NCI-H2107 treated with DMSO at 0.1 percent for 48 hours (cell line): Measurements from ENCODE around the gene GATA5.
"Not testable (repeated sequence)": the region's sequence is repeated elsewhere in the genome, so short reads cannot be mapped to it uniquely, and the experiment has no call there.

ENCODE experiments used
- DNase-seq: peaks from one replicate; lab custom pipeline; 2025; ENCODE audit not compliant: unreplicated experiment; lab: John Stamatoyannopoulos, UW

GATA5 gene

GRCh38 chr20:62505337-62506045 is 29.7 kb upstream of the GATA5 start:
- no peak for DNase-seq

GRCh38 chr20:62504323-62504722 is 28.5 kb upstream of the GATA5 start:
- DNase-seq: no peak

DNA sequence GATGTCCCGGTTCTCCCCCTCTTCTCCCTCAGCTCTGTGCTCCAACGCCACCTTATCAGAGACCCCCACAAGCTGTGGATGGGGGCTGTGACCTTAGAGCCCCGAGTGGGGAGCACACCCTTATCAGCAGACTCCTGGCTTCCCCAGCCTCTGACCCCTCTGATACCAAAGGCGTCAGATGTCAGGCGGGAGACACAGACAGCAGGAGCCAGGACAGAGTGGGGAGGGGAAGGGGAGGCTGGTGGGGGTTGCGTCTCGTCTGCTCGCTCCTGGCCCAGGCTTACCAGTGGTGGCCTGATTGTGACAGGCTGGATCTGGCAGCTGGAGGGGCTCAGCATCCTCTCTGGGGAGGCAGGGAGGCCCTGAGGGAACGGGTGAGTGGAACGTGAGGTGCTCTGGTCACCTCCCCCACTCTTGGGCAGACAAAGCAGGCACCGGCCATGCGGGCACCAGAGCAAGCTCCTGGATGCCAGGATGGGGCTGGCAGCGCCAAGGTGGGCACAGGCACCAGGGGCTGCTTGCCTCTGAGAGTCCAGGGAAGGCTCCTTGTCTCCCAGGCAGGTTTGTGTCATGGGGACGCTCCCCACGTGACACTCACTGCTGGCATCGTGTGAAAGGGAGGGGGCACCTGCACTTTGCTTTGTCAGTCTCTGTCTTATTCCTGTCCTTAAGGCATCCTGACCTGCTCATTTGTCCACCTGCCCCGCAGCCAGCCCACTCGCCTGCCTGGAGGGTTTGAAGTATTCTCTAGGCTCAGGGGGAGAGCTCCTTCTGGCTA is 27.8 kb upstream of the GATA5 start:
- DNase-seq: no peak

DNA sequence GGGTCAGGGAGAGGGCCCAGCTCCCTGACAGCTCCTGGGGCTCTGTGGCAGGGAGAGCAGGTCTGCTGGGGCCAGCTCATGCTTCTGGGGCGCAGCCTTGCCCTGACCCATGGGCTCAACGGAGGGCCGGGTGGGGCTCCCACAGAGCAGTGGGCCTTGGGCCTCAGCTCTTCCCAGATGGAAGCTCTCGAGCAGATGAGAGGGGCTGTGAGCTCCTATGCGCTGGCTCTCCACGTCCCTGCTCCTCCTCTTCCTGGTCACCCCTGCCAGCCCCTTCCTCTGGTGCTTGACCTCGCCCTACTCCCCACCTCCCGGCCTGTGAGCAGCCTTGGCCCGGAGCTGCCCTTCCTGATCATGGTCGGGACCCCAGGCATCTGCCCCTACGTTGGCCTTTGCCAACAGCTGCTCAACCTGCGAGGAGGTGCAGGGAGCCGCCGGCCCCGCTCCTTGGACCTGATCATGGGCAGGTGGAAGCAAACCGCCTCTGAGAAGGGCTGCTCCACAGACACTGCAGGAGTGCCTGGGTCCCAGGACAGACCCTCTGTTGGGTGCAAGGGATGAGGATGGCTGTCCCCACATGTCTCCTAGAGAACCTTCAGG is 26.8 kb upstream of the GATA5 start:
- DNase-seq: no peak

- DNase-seq: no peak
Observed at GRCh38 chr20:62501801-62502495, 26.2 kb upstream of the GATA5 start.

- DNase-seq: peak; percentile 12
Observed at GRCh38 chr20:62500237-62500864, 24.6 kb upstream of the GATA5 start.

DNA sequence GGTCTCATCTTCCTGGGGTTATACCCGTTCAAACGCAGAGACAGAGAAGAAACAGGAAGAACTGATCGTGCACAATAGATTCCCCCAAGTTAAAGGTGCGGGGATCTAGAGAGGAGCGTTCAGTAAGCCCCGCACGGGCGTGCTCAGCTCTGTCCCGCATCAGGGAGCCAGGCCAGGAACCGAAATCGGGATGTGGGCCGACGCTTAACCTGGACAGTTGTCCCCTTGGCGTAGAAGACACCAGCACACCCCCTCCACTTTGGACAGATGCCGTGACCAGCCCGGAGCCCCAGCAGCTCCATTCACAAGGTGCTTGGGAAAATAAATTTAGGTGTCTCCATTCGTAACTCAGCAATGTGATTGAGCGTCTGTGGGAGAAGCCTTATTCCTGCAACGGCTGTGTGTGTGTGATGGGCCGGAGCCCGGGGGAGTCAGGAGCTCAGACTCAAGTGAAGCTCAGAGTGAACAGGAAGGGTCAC is 24.0 kb upstream of the GATA5 start:
- DNase-seq: no peak

DNA sequence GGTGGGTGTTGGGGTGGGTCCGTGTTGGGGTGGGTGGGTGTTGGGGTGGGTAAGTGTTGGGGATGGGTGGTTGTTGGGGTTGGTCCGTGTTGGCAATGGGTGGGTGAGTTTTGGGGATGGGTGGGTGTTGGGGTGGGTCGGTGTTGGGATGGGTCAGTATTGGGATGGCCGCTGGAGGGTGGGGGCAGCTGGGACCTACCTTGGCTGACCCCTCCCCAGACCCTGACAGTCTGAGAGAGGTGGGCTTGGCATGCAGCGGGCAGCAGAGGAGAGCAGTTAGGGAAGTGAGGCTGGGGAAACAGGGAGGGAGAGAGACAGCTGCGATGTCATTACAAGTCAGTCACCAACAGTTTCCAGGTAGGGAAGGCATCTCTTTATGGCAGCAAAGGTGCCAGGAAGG is 23.1 kb upstream of the GATA5 start:
- no peak for DNase-seq

DNA sequence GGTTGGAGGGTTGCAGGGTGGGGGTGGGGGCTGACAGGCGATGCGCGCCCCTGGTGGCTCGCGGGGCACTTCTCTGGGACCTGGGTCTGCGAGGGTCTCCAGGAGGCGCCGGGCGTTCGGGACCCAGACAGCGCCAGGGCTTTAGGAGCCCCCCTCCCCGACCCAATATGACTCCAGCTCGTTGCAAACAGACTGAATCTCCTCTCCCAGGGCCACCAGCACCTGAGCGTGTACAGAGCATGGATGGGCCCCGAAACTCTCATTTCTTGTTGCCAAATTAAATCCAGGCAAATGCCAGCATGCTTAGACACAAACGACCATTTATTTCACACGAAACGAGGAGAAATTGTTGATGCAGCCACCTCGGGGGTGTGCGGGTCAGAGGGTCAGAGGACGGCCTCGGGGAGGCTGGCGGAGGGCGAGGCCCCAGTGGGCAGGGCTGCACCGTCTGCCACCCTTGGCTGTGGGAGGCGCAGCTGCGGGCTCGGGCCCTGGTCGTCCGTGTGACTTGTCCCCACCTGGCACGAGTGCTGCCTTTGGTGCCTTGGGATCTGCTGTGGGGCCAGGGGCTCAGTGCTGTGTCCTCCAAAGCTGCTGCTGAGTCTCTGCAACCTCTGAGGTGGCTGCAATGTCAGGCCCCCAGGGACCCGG is 20.9 kb upstream of the GATA5 start:
- DNase-seq: no peak

DNA sequence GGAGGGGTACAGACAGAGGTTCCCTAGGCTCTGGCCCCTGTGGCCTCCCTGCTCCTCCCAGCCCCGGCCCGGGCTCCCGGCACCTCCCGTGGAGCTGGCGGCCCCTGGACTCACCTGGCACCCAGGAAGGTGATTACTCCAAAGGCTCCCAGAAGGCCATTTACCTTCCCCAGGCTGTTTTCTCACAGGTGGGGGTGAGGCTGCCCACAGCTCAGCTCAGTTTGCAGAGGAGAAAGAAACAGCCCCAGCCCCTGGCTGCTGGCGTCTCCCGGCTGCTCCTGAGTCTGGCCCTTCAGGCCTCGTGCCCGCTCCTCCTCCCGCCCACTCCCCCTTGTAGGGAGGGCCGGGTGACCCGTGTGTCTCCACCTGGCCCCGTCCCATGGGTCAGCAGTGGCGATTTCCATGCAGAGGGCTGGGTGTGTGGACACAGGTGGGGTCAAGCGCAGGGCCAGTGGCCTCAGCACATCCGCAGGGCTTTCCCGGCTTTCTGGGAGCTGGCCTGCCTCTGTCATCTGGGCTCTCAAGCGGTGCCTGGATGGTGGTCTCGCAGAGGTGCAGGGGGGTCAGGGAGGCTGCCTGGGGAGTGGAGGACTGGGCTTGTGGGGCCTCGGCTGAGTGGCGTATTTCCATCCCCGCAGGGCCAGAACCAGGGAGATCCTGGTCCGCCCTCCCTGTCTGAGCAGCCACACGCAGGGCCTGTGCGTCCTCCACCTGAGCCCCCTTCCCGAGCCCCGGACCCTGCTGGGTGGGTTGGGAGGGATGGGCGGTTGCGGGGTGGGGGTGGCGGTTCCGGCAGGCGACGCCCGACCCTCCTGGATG is 20.2 kb upstream of the GATA5 start:
- DNase-seq: no peak

GRCh38 chr20:62494980-62495748 is 19.4 kb upstream of the GATA5 start:
- no peak for DNase-seq

DNA sequence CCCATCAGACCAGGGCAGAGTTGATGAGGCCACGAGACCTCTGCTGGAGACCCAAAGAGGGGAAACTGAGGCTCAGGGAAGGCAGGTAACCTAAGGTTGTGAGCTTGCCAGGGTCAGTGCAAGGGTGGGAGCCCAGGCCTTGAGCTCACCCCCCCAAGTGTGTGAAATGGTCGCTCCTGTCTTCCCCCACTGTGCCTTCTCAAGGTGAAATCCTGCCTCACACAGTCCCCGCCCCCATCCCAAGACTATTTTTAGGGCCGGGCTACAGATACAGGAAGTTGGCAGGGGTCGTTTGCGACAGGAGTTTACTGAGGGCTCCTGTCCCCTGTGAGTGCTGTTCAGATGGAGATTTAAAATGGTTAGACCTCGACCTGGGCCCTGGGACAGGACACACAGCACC is 18.7 kb upstream of the GATA5 start:
- no peak for DNase-seq

GRCh38 chr20:62493886-62494285 is 18.1 kb upstream of the GATA5 start:
- no peak for DNase-seq

DNA sequence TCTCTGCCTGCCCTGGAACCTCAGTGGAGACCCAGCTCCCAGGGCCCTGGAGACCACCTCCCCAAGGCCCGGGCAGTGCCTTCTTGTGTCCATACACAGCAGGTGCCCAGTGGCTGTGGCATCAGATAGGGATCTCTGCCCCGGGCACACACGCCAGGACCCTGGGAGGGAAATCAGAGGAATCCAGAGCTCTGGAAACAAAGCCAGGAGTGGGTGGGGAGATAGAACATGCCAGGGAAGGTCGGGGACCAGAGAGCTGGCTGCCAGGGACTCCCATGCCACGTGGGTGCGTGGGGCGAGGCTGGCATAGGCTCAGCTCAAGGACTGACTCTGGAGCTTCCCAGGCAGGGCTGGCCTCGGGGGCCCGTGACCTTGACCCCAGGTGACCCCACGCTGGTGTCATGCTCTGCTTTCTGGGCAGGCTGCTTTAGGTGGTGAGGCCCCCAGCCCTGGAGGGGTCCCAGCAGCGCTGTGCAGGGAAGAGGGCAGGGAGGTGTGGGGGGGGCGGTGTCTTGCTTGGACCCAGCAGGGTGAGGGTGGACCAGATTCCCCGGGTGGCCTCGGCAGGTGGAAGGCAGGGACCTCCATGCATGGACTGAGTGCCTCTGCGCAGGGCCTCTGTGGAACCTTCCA is 17.6 kb upstream of the GATA5 start:
- no peak for DNase-seq

GRCh38 chr20:62492711-62493110 is 16.9 kb upstream of the GATA5 start:
- no peak for DNase-seq

GRCh38 chr20:62490783-62491182 is 15.0 kb upstream of the GATA5 start:
- DNase-seq: not testable (repeated sequence)

- DNase-seq: no peak
Observed at GRCh38 chr20:62489932-62490263, 14.1 kb upstream of the GATA5 start.

GRCh38 chr20:62489186-62489931 is 13.6 kb upstream of the GATA5 start:
- DNase-seq: no peak
